Suprapubic skin (tissue), 4 donors: ENCODE data around the gene PALB2. TPM values are rescaled to one million over a fixed set of nuclear protein-coding genes. Genes with fewer than 3 reads are reported as not detected.

Source experiments
- DNase-seq, 2 donors: peaks; one replicate each; pipeline ENCODE4 v3.0.0-alpha.2; 2019; ENCODE audit warnings: low spot score in 2 of 2
- H3K27ac ChIP-seq: fragments of 200-600 bp; sonication (generic); one replicate; pipeline ENCODE4 v1.5.1; 2019
- H3K27me3 ChIP-seq: fragments of 200-600 bp; sonication (generic); one replicate; pipeline ENCODE4 v1.5.1; 2019
- H3K36me3 ChIP-seq: fragments of 200-600 bp; sonication (generic); one replicate; pipeline ENCODE4 v1.5.1; 2019
- H3K4me1 ChIP-seq: fragments of 200-600 bp; sonication (generic); one replicate; pipeline ENCODE4 v1.5.1; 2019
- H3K4me3 ChIP-seq: fragments of 200-600 bp; sonication (generic); one replicate; pipeline ENCODE4 v1.5.1; 2019; ENCODE audit warnings: mild to moderate bottlenecking
- H3K9me3 ChIP-seq: fragments of 200-600 bp; sonication (generic); one replicate; pipeline ENCODE4 v1.5.1; 2019
- CTCF ChIP-seq, 2 donors: fragments of 200-600 bp in 1 of 2; fragments of 450-650 bp in 1 of 2; sonication (generic) in 1 of 2; IDR thresholded peaks; one replicate each; pipeline ENCODE4 v1.5.1; 2016 to 2019; ENCODE audit warnings: antibody characterized with exemption in 2 of 2, mild to moderate bottlenecking in 1 of 2, moderate library complexity in 1 of 2
- EP300 ChIP-seq: sonication (generic); formaldehyde crosslinking; IDR thresholded peaks from one replicate; pipeline ENCODE4 v1.6.1; 2017; ENCODE audit warnings: antibody characterized with exemption
- POLR2A ChIP-seq, 2 donors: fragments of 450-650 bp; IDR thresholded peaks; one replicate each; pipeline ENCODE4 v1.6.1; 2017; ENCODE audit warnings: antibody characterized with exemption in 2 of 2, mild to moderate bottlenecking in 2 of 2, moderate library complexity in 2 of 2
- POLR2AphosphoS5 ChIP-seq, 3 donors: sonication (generic); formaldehyde crosslinking; IDR thresholded peaks; one replicate each; pipeline ENCODE4 v1.6.1; 2017; ENCODE audit warnings: antibody characterized with exemption in 3 of 3
- WGBS: methylation state at CpG from one replicate; pipeline ENCODE4 v1.1.5; 2018; 5-methylcytosine and 5-hydroxymethylcytosine counted together
- total RNA-seq, 4 donors: library from RNA; depleted of rRNA; stranded (reverse); fragments of >200 nt; gene quantifications; one replicate each; pipeline ENCODE4 v1.1.0, GENCODE V29; 2016

PALB2 gene
- total RNA-seq, 4 donors from 2014 or later: 11.8 to 16.8 (median 15.8) TPM

DNA sequence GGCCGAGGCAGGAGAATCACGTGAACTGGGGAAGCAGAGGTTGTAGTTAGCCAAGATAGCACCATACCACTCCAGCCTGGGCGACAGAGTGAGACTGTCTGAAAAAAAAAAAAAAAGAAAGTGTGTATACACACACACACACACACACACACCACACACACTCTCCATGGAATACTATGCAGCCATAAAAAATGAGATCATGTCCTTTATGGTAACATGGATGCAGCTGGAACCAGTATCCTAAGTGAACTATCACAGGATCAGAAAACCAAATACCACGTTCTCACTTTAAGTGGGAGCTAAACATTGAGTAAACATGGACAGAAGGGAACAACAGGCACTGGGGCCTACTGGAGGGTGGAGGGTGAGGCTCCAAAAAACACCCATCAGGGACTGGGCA, 61.7 kb downstream of the PALB2 start:
- 98% methylated on average over 4 of the region's 4 CpGs for WGBS
- Histone ChIP-seq H3K4me1 (peaks cover 4% of the 10 kb centered on the region), H3K4me3 (no peak overlapping the region), H3K27me3 (no peaks in the 10 kb centered on the region), H3K27ac (no peak overlapping the region), H3K36me3 (peaks cover 76% of the 10 kb centered on the region), H3K9me3 (no peaks in the 10 kb centered on the region)
- no peak for DNase-seq
- TF ChIP-seq CTCF (IDR thresholded peaks at IDR 0.05) (no peak), EP300 (no peak)

DNA sequence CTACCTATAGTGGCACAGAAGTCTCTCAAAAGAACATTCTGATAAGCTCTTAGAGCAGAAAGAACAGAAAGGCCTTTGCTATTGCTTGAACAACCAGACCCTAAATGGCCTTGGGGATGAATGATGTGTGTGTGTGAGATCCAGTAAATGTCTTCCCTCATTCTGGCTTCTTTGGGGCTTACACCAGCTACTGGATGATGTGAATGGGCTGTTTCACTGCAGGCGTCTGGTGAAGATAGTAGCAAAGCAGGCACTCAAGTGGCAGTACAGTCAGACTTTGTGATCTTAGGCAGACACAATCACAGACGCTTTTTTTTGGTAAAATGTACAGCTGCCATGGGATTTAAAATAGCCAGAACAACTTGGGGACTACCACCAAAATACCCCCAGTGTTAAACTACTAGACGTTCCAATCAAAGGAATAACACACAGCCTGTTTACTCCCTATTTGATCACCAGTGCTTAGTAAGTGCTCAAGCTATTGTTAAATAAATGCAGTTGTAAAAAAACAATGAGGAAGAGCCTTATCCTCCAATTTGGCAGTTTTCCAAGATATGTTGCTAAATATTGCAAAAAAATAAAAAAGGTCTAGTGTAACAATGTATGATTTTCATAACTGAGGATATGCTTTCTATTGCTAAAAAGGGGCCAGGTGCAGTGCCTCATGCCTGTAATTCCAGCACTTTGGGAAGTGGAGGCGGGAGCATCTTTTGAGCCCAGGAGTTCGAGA, 62.8 kb downstream of the PALB2 start:
- H3K27me3 ChIP-seq: no peaks in the 10 kb centered on the region
- H3K36me3 ChIP-seq: peaks cover 80% of the 10 kb centered on the region
- peaks cover 4% of the 10 kb centered on the region for H3K4me1 ChIP-seq
- no peak for DNase-seq
- no peak overlapping the region for H3K4me3 ChIP-seq
- H3K9me3 ChIP-seq: no peaks in the 10 kb centered on the region
- WGBS: 75% methylated on average over 5 of the region's 5 CpGs
- no peak for TF ChIP-seq EP300
- TF ChIP-seq CTCF (IDR thresholded peaks at IDR 0.05): no peak
- TF ChIP-seq POLR2A (IDR thresholded peaks at IDR 0.05): no peak
- TF ChIP-seq POLR2AphosphoS5 (IDR thresholded peaks at IDR 0.05): no peak
- no peak overlapping the region for H3K27ac ChIP-seq

- Histone ChIP-seq H3K9me3 (no peaks in the 10 kb centered on the region), H3K36me3 (peaks cover 80% of the 10 kb centered on the region), H3K27ac (no peak overlapping the region), H3K4me3 (no peak overlapping the region), H3K4me1 (peaks cover 4% of the 10 kb centered on the region), H3K27me3 (no peaks in the 10 kb centered on the region)
- 87% methylated on average over 2 of the region's 2 CpGs for WGBS
- no peak for DNase-seq
- no peak for TF ChIP-seq CTCF (IDR thresholded peaks at IDR 0.05)
- no peak for TF ChIP-seq POLR2AphosphoS5 (IDR thresholded peaks at IDR 0.05)
- no peak for TF ChIP-seq EP300
- no peak for TF ChIP-seq POLR2A (IDR thresholded peaks at IDR 0.05)
Measured at GRCh38 chr16:23577493-23577892, 63.6 kb downstream of the PALB2 start.

GRCh38 chr16:23575834-23576233, 65.3 kb downstream of the PALB2 start:
- Histone ChIP-seq H3K27ac (no peak overlapping the region), H3K9me3 (no peaks in the 10 kb centered on the region), H3K4me1 (peaks cover 4% of the 10 kb centered on the region), H3K4me3 (no peak overlapping the region), H3K27me3 (no peaks in the 10 kb centered on the region), H3K36me3 (peaks cover 79% of the 10 kb centered on the region)
- DNase-seq: no peak
- TF ChIP-seq CTCF (IDR thresholded peaks at IDR 0.05) (no peak), EP300 (no peak), POLR2A (IDR thresholded peaks at IDR 0.05) (no peak), POLR2AphosphoS5 (IDR thresholded peaks at IDR 0.05) (no peak)
- 81% methylated on average over 3 of the region's 3 CpGs for WGBS

DNA sequence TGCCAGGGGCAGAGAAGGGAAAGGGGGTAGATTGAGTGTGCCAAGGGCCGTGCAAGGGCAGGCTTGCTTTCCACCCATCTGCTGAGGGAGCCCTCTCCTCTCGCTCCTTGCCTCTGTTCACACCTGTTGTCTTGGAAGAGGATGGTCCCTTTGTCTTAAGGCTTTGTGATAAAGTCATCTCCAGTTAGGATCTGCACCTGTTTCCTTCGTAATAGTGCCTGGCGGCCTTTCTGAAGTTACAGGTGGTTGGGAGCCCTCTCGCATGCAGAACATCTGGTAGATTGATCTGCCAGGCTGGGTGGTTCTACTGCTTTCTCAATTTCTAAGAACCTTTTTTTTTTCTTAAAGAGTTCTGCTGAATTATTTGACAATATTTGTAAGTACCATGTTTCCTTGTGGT, 67.3 kb downstream of the PALB2 start:
- no peaks in the 10 kb centered on the region for H3K27me3 ChIP-seq
- TF ChIP-seq CTCF (IDR thresholded peaks at IDR 0.05): no peak
- TF ChIP-seq POLR2A (IDR thresholded peaks at IDR 0.05): no peak
- no peak for TF ChIP-seq POLR2AphosphoS5 (IDR thresholded peaks at IDR 0.05)
- WGBS: 88% methylated on average over 5 of the region's 5 CpGs
- H3K27ac ChIP-seq: no peak overlapping the region
- H3K4me1 ChIP-seq: peaks cover 4% of the 10 kb centered on the region
- H3K9me3 ChIP-seq: no peaks in the 10 kb centered on the region
- DNase-seq: no peak
- no peak overlapping the region for H3K4me3 ChIP-seq
- H3K36me3 ChIP-seq: peaks cover 85% of the 10 kb centered on the region
